ENCODE results near the gene AUTS2.
A peak's percentile ranks its signal among the peaks of the same experiment; 100 is the strongest.
"Not testable (repeated sequence)": the region's sequence is repeated elsewhere in the genome, so short reads cannot be mapped to it uniquely, and the experiment has no call there.

Gene AUTS2

DNA sequence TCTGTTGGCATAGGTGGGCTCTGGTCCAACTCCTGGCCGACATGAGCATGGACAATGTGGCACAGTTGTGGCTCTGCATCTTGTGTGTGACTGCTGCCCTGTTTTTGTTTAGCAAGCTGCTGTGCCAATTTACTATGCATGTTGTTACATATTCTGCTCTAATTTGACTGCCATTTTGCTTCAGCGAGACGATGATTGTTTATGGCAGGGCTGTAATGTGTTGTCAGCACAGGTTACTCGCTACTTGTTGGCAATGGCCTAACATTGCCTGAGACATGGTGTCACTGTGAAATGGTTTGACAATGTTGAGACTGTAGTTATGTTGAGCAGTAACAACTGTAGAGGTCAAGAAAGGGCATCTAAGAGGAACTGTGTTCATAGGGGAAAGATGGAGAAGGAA is 659.6 kb downstream of the AUTS2 start:
- DNase-seq (ENCODE audit: low spot score): no peak

- no peak for DNase-seq (ENCODE audit: low spot score)
Measured at GRCh38 chr7:70259502-70259901, 661.2 kb downstream of the AUTS2 start.

- DNase-seq (ENCODE audit: low spot score): no peak
Measured at GRCh38 chr7:70263471-70264255, 665.4 kb downstream of the AUTS2 start.

DNA sequence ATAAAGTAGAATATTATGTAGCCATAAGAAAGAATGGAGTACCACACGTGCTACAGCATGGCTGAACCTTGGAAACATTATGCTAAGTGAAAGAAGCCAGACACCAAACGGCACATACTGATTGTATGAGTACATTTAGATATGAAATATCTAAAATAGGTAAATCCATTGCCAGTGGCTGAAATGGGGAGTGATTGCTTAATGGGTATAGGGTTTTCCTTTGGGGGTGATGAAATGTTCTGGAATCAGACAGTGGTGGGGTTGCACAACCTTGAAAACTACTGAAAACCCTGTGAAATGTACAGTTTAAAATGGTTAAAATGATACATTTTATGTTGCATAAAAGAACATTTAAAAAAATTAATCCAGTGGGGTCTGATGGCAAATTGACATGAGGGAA is 667.9 kb downstream of the AUTS2 start:
- DNase-seq (ENCODE audit: low spot score): no peak

DNA sequence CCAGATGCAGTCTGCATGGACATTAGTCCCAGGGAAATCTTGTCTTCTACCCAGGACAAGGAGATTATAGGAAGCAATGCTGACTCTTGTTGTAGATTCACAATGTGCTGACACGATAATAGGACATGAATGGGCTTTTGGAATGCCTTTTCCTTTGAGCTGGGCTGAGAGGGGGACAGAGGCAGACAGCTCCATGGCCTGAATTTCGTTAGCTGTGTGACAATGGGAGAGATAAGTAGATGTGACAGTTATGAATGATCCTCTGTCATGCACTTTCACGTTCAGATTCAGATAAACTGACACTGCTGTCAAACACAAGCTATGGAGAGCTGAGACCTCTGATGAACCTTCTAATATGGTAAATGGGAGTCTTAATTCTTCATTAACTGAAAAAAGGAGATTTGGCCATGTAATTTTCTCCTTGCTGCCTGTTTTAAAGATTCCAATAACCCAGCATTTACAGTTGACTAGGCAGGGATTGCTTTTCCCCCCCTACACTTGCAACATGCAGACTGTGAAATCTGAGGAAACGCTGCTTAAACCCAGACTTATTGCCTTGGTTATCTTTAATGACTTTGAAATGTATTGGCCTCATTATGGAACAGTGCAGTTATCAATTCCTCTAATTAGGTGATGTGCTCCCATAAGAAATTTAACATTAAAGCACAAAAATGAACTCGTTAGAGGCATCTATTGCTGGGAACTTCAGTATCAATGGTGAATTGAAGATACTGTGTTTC is 669.3 kb downstream of the AUTS2 start:
- no peak for DNase-seq (ENCODE audit: low spot score)

DNA sequence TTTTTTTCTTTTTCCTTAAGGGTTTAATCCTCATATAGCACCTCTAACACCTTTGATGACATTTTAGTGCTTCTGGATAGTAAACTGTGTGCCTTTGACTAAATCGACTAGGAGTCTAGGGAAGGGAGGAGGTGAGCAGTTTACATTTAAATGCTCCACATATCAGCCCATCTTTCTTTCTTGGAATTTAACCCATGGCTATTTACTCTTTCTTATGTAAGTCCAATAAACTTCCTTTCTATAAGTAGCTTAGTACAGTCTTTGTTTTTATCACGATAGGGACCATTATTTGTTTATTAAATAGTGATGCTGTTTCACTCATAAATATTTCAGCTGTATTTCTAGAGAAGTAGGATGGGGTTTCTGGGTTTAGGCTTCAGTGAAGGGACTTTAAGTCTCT is 669.9 kb downstream of the AUTS2 start:
- no peak for DNase-seq (ENCODE audit: low spot score)

GRCh38 chr7:70270149-70270548 is 671.9 kb downstream of the AUTS2 start:
- no peak for DNase-seq (ENCODE audit: low spot score)

GRCh38 chr7:70271617-70272081 is 673.4 kb downstream of the AUTS2 start:
- no peak for DNase-seq (ENCODE audit: low spot score)

DNA sequence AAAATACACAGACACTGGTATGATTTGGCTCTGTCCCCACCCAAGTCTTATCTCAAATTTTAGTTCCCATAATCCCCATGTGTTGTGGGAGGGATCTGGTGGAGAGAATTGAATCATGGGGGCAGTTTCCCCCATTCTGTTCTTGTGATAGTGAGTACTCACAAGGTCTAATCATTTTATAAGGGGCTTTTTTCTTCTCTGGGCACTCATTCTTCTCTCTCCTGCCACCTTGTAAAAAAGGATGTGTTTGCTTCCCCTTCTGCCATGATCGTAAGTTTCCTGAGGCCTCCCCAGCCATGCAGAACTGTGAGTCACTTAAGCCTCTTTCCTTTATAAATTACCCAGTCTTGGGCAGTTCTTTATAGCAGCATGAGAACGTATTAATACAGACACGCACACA is 677.3 kb downstream of the AUTS2 start:
- DNase-seq (ENCODE audit: low spot score): not testable (repeated sequence)

DNA sequence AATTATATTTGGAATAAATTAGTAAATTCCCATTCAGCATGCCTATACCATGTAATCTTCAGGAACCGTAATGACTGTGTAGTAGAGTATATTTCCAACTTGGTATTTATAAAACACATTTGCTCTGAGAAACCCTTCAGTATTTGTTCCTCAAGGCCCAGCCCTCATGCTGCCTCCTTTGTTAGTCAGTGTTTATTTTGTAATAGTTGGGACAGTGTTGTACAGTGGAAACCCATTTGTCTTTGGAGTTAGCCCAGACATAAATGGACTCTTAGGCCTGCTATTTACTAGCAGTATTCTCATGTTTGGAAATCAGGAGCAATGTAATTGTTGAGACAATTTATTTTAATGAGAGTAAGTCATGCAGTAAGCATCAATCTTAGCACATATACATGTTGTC is 686.9 kb downstream of the AUTS2 start:
- no peak for DNase-seq (ENCODE audit: low spot score)

DNA sequence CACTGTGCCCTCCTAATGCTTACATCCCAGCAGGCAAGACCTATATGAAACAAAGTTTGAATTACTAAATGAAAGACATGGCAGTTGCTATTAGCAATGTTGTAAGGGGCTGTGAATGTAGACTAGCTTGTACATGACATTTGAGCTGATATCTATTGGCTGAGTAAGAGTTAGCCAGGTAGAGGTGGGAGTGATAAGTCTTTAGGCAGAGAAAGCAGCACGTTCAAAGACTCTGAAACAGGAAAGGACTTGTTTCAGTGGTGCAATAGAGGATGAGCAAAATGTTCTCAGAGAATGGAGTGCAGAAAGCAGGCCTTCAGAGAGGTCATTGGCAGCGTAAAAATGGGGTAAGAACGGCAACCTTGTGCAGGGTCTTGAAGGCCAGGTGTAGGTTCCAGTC is 687.6 kb downstream of the AUTS2 start:
- no peak for DNase-seq (ENCODE audit: low spot score)

- no peak for DNase-seq (ENCODE audit: low spot score)
Measured at GRCh38 chr7:70288781-70289456, 690.6 kb downstream of the AUTS2 start.

DNA sequence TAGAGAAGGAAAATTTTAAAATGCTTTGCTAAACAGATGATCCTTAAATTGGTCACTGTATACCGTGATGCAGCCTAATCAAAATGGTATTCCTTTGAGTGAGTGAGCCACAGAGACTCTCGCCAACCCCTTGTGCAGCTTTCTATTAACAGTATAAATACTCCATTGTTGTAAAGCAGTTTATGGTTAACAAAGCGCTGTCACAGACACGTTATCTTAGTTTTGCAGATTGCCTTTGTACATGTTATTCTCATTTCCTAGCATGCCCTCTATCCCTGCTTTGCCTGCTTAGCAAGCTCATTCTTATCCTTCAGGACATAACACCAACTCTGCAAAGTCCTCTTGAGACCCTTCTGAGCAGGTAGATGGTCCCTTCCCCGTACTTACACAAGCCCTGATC is 694.4 kb downstream of the AUTS2 start:
- no peak for DNase-seq (ENCODE audit: low spot score)

DNA sequence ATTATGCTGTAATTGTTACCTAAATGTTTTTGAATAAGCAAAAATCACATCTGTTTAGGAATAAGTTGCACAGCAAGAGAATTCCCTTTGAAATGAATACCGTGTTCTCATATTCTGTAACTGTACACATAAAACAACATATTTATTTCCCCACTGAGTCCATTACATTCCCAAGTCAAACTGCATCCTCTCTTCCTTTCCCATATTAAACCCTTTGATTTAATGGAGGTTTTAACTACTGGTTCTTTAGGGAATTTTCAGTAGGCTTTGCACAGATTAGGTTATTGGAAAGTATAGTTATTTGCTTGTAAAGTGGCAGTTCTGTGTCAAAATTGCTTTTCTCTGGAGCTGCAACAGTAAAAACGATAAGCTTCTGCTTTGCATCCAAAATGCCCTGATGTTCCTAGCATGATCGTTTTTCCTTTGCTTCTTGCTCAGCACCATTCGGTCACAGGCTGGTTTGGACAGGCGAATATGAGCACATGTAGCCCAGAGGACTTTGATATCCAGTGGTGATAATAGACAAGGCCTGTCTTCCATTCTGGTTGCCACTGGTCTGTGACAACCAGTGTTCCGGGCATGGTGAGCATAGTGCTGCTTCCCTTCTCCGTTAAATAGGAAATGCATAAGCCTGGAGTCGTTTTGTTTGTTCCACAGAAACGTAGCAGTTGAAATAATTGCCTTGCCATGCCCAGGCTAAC is 696.1 kb downstream of the AUTS2 start:
- no peak for DNase-seq (ENCODE audit: low spot score)

- no peak for DNase-seq (ENCODE audit: low spot score)
Measured at GRCh38 chr7:70298780-70299471, 700.7 kb downstream of the AUTS2 start.

DNA sequence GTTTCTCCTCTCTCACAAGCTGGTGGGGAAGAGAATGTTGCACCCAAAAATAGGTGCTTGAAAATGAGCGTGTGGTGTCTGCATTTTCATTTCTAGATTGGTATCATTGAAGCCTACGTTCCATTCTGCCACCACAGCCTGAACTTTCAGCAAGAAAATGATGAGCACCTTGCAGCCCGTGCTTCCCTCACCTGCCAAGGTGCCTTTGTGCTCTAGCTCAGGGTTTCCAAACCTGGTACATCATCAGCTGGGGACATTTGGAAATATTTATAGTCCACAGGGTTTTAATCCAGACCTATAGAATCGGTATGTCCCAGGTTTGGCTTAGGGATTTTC is 701.2 kb downstream of the AUTS2 start:
- DNase-seq (ENCODE audit: low spot score): no peak

DNA sequence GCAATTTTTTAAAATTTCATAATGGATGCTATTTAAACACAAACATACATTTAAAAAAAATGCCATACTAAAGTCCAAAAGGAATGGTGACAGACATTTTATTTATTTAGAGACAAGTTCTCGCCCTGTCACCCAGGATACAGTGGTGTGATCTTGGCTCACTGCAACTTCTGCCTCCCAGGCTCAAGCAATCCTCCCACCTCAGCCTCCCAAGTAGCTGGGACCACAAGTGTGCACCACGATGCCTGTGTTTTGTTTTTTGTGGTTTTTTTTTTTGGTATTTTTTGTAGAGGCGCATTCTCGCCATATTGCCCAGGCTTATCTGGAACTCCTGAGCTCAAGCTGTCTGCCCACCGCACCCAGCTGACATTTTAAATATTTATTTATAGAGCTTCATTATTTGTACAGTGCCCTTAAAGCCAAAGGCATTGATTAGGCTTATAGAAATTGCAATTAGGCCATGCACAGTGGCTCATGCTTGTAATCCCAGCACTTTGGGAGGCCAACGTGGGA is 703.5 kb downstream of the AUTS2 start:
- DNase-seq (ENCODE audit: low spot score): no peak

DNA sequence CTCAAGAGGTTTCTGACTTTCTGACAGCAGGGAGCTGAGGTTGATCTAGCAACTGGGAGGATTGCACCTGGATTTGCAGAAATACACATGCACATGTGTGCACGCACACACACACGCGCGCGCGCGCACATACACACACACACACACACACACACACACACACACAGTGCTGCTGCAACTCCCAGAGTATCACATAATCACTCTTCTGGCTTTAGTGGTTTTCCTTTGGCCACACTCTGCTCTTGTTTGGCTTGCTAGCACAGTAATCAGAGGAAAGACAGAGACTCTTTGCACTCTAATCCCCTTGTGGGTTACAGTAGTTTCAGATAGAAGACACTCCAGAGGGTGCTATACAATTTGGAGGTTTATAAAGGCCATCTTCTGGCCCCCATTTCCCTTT is 705.0 kb downstream of the AUTS2 start:
- no peak for DNase-seq (ENCODE audit: low spot score)

DNA sequence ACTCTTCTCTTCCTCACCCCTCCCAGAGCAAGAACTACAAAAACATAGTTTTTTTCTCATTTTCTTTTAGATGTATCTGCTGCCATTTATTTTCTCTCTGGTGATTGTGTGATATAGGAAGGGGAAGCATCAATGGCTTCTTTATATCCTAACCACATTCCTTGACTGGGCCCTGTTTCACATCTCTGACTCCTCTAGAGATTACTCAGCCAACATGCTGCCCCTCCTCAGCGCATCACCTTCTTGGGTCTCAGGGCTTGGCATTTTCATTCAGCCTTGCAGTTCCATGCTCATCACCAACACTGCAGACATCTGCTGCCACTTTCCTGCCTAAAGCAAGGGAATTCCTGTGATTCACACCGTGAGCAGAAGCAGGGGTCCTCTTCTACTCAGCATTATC is 705.5 kb downstream of the AUTS2 start:
- DNase-seq (ENCODE audit: low spot score): no peak

DNA sequence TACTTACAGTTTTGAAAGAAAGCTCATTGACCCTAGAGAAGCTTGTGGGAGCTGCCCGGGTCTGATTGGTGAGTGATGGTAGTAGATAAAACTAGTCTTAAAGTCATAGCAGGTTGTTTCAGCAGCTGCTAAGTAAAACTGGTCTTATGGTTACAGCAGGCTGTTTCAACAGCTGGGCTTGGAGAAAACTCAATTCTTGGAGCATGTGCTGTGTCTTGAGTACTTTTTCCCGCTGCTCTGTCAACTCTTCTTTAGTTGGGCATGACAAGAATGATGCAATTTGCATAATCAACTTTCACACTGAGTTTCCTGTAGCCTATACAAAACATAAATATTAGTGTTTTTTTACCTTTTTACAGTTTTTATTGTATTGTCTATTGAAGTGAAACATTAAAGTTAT is 707.9 kb downstream of the AUTS2 start:
- no peak for DNase-seq (ENCODE audit: low spot score)

GRCh38 chr7:70307544-70308106 is 709.4 kb downstream of the AUTS2 start:
- peak; percentile 7 for DNase-seq (ENCODE audit: low spot score)
